ENCODE data around the gene TDRD7.

DNA sequence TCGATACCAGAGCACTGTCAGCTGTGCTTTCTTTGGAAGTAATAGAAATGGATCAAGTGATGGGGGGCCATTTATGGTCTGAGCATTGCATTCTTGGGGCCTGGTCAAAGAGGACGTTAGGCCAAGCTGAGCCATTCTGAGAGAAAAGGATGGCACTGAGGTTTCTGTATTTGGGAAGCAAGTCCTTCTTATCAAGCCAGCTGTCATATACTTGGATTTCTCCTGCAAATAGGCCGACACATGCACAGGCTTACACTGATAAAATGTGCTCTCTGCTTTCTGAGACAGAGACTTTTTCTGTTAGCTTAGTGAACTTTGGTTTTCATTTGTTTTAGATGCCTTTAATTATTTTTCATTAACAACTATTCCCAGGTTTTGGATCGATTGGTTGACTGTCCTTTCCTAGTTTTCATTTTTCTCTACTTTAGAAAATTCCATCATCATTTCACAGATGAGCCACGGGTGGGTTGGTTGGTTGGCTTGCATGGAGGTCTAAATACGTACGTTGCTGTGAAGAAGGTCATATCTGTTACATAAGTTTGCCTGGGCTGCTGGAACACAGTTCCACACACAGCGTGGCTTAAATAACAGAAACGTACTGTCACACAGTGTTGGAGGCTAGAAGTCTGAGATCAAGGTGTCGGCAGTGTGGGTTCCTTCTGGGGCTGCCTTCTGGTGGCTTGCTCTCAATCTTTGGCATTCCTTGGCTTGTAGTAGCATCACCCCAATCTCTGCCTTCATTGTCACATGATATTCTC is 109.9 kb downstream of the TDRD7 start:
- TF ChIP-seq, protein P1, sequence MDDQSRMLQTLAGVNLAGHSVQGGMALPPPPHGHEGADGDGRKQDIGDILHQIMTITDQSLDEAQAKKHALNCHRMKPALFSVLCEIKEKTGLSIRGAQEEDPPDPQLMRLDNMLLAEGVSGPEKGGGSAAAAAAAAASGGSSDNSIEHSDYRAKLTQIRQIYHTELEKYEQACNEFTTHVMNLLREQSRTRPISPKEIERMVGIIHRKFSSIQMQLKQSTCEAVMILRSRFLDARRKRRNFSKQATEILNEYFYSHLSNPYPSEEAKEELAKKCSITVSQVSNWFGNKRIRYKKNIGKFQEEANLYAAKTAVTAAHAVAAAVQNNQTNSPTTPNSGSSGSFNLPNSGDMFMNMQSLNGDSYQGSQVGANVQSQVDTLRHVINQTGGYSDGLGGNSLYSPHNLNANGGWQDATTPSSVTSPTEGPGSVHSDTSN (IDR thresholded peaks at IDR 0.05), result no peak
- TF ChIP-seq, protein P2, sequence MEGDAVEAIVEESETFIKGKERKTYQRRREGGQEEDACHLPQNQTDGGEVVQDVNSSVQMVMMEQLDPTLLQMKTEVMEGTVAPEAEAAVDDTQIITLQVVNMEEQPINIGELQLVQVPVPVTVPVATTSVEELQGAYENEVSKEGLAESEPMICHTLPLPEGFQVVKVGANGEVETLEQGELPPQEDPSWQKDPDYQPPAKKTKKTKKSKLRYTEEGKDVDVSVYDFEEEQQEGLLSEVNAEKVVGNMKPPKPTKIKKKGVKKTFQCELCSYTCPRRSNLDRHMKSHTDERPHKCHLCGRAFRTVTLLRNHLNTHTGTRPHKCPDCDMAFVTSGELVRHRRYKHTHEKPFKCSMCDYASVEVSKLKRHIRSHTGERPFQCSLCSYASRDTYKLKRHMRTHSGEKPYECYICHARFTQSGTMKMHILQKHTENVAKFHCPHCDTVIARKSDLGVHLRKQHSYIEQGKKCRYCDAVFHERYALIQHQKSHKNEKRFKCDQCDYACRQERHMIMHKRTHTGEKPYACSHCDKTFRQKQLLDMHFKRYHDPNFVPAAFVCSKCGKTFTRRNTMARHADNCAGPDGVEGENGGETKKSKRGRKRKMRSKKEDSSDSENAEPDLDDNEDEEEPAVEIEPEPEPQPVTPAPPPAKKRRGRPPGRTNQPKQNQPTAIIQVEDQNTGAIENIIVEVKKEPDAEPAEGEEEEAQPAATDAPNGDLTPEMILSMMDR (IDR thresholded peaks at IDR 0.05), result no peak
- TF ChIP-seq HDAC2 (IDR thresholded peaks at IDR 0.05), result no peak
- no peak for TF ChIP-seq POLR2A (IDR thresholded peaks at IDR 0.05; ENCODE audit: low read length)
- TF ChIP-seq, protein P3, sequence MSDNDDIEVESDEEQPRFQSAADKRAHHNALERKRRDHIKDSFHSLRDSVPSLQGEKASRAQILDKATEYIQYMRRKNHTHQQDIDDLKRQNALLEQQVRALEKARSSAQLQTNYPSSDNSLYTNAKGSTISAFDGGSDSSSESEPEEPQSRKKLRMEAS (IDR thresholded peaks at IDR 0.05), result no peak
- TF ChIP-seq RCOR1 (IDR thresholded peaks at IDR 0.05; ENCODE audit: low read depth, low read length), result no peak
- no peak for TF ChIP-seq MAZ (IDR thresholded peaks at IDR 0.05; ENCODE audit: borderline replicate concordance, low read depth, low read length)
- no peak for TF ChIP-seq NR3C1 (IDR thresholded peaks at IDR 0.05)
- TF ChIP-seq, protein P4, sequence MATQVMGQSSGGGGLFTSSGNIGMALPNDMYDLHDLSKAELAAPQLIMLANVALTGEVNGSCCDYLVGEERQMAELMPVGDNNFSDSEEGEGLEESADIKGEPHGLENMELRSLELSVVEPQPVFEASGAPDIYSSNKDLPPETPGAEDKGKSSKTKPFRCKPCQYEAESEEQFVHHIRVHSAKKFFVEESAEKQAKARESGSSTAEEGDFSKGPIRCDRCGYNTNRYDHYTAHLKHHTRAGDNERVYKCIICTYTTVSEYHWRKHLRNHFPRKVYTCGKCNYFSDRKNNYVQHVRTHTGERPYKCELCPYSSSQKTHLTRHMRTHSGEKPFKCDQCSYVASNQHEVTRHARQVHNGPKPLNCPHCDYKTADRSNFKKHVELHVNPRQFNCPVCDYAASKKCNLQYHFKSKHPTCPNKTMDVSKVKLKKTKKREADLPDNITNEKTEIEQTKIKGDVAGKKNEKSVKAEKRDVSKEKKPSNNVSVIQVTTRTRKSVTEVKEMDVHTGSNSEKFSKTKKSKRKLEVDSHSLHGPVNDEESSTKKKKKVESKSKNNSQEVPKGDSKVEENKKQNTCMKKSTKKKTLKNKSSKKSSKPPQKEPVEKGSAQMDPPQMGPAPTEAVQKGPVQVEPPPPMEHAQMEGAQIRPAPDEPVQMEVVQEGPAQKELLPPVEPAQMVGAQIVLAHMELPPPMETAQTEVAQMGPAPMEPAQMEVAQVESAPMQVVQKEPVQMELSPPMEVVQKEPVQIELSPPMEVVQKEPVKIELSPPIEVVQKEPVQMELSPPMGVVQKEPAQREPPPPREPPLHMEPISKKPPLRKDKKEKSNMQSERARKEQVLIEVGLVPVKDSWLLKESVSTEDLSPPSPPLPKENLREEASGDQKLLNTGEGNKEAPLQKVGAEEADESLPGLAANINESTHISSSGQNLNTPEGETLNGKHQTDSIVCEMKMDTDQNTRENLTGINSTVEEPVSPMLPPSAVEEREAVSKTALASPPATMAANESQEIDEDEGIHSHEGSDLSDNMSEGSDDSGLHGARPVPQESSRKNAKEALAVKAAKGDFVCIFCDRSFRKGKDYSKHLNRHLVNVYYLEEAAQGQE (IDR thresholded peaks at IDR 0.05), result no peak
- no peak for TF ChIP-seq SMC3 (IDR thresholded peaks at IDR 0.05)

Data from A549 (cell line).